ENCODE measurements around the gene TICRR. TPM values are rescaled to one million over a fixed set of nuclear protein-coding genes. Genes with fewer than 3 reads are reported as not detected.

The TICRR gene
- total and polyA plus RNA-seq, 2 of the 8 experiments (the other 6 are each of a cell fraction or from before 2014, with no cell fraction given) = 13.1 to 34.8 TPM

DNA sequence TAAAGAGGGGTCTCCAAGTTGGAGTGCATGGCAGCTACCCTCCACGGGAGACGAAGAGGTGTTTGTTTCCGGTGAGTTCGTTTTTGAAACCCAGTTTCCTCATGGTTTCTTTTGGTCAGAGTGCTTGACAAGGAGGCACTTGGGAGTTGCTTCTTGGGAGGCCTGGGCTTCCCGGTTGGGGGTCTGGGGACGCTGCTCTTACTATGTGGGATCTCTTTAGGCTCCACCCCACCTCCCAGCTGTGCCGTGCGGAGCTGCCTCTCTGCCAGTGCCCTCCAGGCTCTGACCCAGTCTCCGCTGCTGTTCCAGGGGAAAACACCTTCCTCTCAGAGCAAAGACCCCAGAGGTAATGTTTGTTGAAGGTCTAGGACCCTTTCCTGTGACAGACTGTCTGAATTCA lies 50.4 kb downstream of the TICRR start:
- no peak overlapping the region for H4K91ac ChIP-seq (replicated peaks; ENCODE audit: insufficient read length, low read length)
- H2AFZ ChIP-seq (ENCODE audit: low read length) = no peak overlapping the region
- no peak overlapping the region for H2AK5ac ChIP-seq (ENCODE audit: low read depth, low read length)
- no peak overlapping the region for H3K4me2 ChIP-seq (ENCODE audit: insufficient read depth in 1 of 2, low read depth in 2 of 2, low read length in 2 of 2)
- peaks cover 0 to 3% of the 10 kb centered on the region in 2 experiments; a peak in 1 of 4 replicates for H3K9me3 ChIP-seq (ENCODE audit: insufficient read depth in 2 of 2, low read depth in 1 of 2, low read length in 1 of 2)
- FAIRE-seq = no peak
- no peaks in the 10 kb centered on the region for H3K79me2 ChIP-seq (ENCODE audit: control insufficient read depth in 1 of 2, insufficient read depth in 2 of 2, low read length in 2 of 2)
- H3K79me1 ChIP-seq (ENCODE audit: low read depth, low read length) = peaks cover 3% of the 10 kb centered on the region; the same call in 1 of the 2 replicates
- H4K8ac ChIP-seq (ENCODE audit: extremely low read depth, insufficient read depth, low read length) = no peak overlapping the region
- no peaks in the 10 kb centered on the region for H3K23me2 ChIP-seq (ENCODE audit: low read depth, low read length)
- no peak overlapping the region for H3K9ac ChIP-seq (replicated peaks in 1 of 4; ENCODE audit: extremely low read depth in 1 of 4, low read depth in 3 of 4, low read length in 3 of 4)
- H3K27ac ChIP-seq (ENCODE audit: low read depth, low read length) = no peak overlapping the region
- H3K56ac ChIP-seq (replicated peaks; ENCODE audit: insufficient read length, low read depth, low read length) = no peak overlapping the region
- no peak overlapping the region for H4K5ac ChIP-seq (ENCODE audit: insufficient read length, low read depth, low read length)
- DNase-seq (ENCODE audit: low read depth in 1 of 2, low spot score in 2 of 2) = no peak
- POLR2A ChIA-PET (ENCODE audit: partially characterized antibody) = interaction anchor here (1.1 to 1.2 kb wide), 2 partner anchors 9 to 37 kb away, joined by 3 read pairs; no protein-coding TSS in a partner anchor
- no peak overlapping the region for H2BK15ac ChIP-seq (ENCODE audit: low read length)
- no peak overlapping the region for H2BK12ac ChIP-seq (ENCODE audit: low read depth, low read length)
- no peak overlapping the region for H2BK120ac ChIP-seq (replicated peaks; ENCODE audit: low read depth, low read length)
- H3K4me3 ChIP-seq (ENCODE audit: extremely low read depth in 1 of 4, insufficient read depth in 2 of 4, low read depth in 3 of 4, low read length in 4 of 4) = no peak overlapping the region
- peaks cover 61 to 98% (median 86%) of the 10 kb centered on the region in 4 experiments for H3K36me3 ChIP-seq (ENCODE audit: control insufficient read depth in 2 of 4, insufficient read depth in 4 of 4, low read length in 3 of 4)
- no peak overlapping the region for H3K14ac ChIP-seq (ENCODE audit: insufficient read length)
- no peaks in the 10 kb centered on the region for H3K4me1 ChIP-seq (replicated peaks in 1 of 4; ENCODE audit: control insufficient read depth in 3 of 4, insufficient read depth in 4 of 4, low read length in 3 of 4)
- H3K23ac ChIP-seq (ENCODE audit: insufficient read length) = no peak overlapping the region
- H4K20me1 ChIP-seq (replicated peaks in 1 of 2; ENCODE audit: control insufficient read depth in 1 of 2, insufficient read depth in 2 of 2, low read length in 2 of 2) = peaks cover 8 to 33% of the 10 kb centered on the region in 2 experiments
- 92% methylated on average over 9 of the region's 9 CpGs; no CpG with 5 or more reads in 1 of the 2 experiments for WGBS, 2 experiments (ENCODE audit: extremely low coverage in 1 of 2, insufficient coverage in 1 of 2, insufficient read length in 1 of 2, insufficient replicate concordance in 2 of 2, low coverage in 1 of 2, low lambda C conversion rate in 2 of 2, missing lambda C conversion rate in 1 of 2)
- H3K4ac ChIP-seq (replicated peaks; ENCODE audit: insufficient read length, low read depth, low read length) = no peak overlapping the region
- no peaks in the 10 kb centered on the region for H3K27me3 ChIP-seq (replicated peaks in 1 of 4; ENCODE audit: control insufficient read depth in 3 of 4, extremely low read depth in 1 of 4, insufficient read depth in 3 of 4, low read length in 3 of 4)
- H2BK5ac ChIP-seq (ENCODE audit: low read depth, low read length) = no peak overlapping the region
- no peak overlapping the region for H3K18ac ChIP-seq (ENCODE audit: extremely low read depth, low read length)
- CTCF ChIA-PET (ENCODE audit: partially characterized antibody) = interaction anchor here (4.1 kb wide), 1 partner anchor 21 kb away, joined by 18 read pairs; no protein-coding TSS in a partner anchor
- no peak overlapping the region for H2BK20ac ChIP-seq (ENCODE audit: low read length)
- TF ChIP-seq SP2 (IDR thresholded peaks at IDR 0.05; ENCODE audit: low read length) = no peak
- TF ChIP-seq TBP (IDR thresholded peaks at IDR 0.05; ENCODE audit: low read depth, low read length) = no peak
- TF ChIP-seq PHF8 (conservative IDR thresholded peaks at IDR 0.05; ENCODE audit: low read depth, low read length) = no peak
- TF ChIP-seq YY1 (IDR thresholded peaks at IDR 0.05; ENCODE audit: low read depth, low read length) = no peak
- no peak for TF ChIP-seq CTBP2 (IDR thresholded peaks at IDR 0.05; ENCODE audit: borderline replicate concordance, insufficient read depth, insufficient read length, low read length)
- no peak for TF ChIP-seq SAP30 (IDR thresholded peaks at IDR 0.05; ENCODE audit: insufficient read depth, insufficient replicate concordance, low read length)
- TF ChIP-seq KDM5A (IDR thresholded peaks at IDR 0.05; ENCODE audit: low read length) = no peak
- no peak for TF ChIP-seq KDM1A (IDR thresholded peaks at IDR 0.05; ENCODE audit: borderline replicate concordance, low read length)
- TF ChIP-seq CREB1 (IDR thresholded peaks at IDR 0.05) = no peak
- TF ChIP-seq FOSL1 (IDR thresholded peaks at IDR 0.05; ENCODE audit: insufficient read depth, low read depth, low read length) = no peak
- no peak for TF ChIP-seq CHD1 (IDR thresholded peaks at IDR 0.05; ENCODE audit: low read depth, low read length)
- TF ChIP-seq HDAC2 (IDR thresholded peaks at IDR 0.05; ENCODE audit: borderline replicate concordance in 1 of 2, low read depth in 2 of 2, low read length in 2 of 2) = no peak
- no peak for TF ChIP-seq RFX5 (IDR thresholded peaks at IDR 0.05; ENCODE audit: borderline replicate concordance, low read depth, low read length)
- TF ChIP-seq POLR2AphosphoS5 (IDR thresholded peaks at IDR 0.05; ENCODE audit: low read depth, low read length) = no peak
